GOT3 (cell line): ENCODE data around the gene FGD2.

Experiments
- DNase-seq: peaks from one replicate; lab custom pipeline; 2025; ENCODE audit warnings: mixed read lengths; lab: John Stamatoyannopoulos, UW

Gene FGD2

DNA sequence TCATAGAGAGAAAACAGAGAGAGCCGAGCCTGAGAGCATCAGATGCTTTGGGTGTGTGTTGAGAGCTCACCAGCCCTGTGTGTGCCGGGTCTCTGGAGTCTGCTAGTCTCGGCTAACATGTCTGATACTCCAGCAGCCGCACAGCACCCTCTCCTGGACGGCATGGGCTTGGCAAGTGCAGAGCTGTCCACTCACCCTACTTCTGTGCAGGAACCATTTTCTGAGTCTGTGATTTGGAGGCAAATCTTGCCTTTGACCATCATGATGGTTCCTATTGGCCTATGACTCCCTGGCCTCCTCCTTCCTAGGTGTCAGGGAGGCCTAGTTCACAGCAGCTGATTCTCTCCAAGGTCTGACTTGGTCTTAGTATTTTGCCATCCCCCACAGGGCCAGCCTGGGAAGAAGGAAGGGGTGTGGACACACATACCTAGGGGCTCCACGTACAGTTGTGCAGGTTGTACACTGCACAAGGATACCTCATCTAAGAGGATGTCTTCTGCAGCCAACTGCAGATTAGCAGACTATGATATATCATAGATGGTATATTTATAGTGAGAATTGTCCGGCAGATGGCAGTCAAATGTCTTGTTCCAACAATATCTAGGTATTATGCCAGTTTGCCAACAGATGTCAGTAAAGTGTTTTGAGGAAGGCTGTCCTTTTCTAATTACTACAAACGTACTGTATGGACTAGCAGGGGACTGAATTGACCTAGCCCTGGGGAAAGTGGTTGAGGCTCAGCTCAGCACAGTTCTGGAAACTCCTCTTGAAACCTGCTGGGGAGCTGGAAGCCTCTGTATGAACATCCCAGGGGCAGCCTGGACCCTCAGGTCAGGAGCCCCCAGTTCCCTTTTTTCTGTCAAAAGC lies 13.0 kb downstream of the FGD2 start:
- peak; percentile 70 for DNase-seq

DNA sequence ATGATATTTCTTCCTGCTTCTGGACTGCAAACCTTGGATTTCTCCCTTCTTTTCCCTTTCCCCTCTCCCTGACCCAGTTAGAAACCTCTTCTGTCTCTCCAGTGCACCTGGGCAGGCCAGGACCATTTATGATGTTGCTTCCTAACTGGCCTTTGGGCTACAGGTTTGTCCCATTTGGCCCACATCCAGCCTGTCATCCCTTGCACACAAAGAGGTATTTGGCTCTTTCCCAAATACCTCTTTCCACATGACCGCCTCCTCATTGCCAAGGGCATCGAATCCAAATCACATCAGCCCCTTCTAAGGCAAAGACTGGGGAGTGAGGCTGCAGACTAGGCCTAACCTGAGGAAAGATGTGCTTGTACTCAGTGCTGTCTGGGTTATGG lies 13.6 kb downstream of the FGD2 start:
- DNase-seq, result no peak

DNA sequence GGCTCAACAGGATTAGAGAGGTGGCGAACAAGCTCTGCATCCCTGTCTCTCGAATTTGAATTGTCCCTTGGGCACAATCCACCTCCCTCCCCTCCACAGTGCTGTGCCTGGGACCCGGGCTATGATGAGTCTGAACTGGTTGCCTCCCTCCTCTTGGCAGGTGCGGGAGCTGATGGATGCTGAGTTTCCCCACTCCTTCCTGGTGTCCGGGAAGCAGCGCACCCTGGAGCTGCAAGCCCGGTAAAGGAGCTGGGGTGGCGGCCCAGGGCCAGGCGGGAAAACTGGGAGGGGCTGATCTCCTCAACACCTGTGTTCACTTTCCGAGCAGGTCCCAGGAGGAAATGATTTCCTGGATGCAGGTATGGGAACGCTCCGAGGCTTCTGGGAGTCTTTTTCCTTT lies 14.9 kb downstream of the FGD2 start:
- no peak for DNase-seq

DNA sequence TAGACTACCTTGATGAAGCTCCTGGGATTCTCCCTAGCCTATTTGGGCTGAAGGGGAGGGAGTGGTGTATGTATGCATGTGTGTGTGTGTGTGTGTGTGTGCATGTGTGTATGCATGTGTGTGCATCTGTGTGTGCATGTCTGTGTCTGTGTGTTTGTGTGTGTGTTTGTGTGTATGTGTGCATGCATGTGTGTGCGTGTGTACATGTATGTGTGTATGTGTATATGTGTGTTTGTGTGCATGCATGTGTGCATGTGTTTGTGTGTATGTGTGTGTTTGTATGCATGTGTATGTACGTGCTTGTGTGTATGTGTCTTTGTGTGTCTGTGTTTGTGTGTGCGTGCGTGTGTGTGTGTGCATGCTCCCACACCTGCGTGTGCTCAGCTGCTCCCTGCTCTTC lies 15.4 kb downstream of the FGD2 start:
- no peak for DNase-seq

DNA sequence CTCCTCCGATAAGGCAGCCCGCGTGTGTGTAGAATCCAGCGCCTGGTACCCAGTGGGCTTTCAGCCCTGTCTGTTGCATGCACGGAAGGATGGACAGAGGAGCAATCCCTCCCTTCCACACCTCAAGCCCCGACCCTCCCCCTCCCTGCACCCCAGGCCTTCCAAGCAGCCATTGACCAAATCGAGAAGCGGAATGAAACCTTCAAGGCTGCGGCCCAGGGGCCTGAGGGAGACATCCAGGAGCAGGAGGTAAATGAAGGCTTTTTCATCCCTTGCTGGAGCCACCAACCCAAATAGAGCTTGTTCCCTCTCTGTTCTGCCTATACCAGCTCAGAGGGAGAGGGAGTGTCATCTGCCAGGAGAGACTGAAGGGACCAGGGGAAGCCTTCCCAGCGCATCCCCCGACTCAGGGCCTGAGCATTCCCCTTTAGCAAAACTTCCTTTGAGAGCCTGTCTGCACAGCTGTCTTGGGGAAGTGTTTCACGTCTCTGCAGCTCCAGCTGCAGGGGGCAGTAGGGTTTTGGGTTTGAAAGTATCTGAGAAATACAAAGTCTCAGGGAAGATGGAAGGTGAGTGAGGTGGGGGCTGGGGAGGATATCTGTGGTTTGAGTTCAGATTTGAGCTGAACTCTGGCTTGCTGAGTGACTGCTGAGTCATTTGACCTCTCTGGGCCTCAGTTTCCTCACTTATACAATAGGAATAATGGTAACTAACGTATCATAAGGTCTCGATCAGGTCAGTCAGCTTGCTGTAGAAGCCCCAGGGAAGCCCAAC lies 16.1 kb downstream of the FGD2 start:
- no peak for DNase-seq

DNA sequence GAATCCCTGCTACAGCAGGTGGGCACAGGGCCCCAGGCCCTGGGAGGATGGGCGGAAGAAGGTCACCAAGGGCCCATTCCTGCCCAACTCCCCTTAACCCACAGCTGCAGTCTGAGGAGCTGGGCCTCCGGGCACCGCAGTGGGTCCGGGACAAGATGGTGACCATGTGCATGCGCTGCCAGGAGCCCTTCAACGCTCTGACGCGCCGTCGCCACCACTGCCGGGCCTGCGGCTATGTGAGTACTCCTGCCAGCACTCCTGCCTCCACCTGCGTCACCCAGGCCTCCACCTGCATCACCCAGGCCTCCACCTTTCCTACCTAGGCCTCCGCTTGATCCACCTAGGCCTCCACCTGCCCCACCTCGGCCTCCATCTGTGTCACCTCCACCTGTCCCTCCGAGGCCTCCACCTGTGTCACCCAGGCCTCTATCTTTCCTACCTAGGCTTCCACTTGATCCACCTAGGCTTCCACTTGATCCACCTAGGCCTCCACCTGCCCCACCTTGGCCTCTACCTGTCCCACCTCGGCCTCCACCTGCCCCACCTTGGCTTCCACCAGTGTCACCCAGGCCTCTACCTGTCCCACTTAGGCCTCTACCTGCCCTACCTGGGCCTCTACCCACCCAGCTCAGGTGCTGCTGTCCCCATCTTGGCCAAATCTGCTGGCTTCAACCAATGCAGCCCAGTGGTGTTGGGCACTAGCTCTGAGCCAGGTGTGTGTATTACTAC lies 16.8 kb downstream of the FGD2 start:
- no peak for DNase-seq

DNA sequence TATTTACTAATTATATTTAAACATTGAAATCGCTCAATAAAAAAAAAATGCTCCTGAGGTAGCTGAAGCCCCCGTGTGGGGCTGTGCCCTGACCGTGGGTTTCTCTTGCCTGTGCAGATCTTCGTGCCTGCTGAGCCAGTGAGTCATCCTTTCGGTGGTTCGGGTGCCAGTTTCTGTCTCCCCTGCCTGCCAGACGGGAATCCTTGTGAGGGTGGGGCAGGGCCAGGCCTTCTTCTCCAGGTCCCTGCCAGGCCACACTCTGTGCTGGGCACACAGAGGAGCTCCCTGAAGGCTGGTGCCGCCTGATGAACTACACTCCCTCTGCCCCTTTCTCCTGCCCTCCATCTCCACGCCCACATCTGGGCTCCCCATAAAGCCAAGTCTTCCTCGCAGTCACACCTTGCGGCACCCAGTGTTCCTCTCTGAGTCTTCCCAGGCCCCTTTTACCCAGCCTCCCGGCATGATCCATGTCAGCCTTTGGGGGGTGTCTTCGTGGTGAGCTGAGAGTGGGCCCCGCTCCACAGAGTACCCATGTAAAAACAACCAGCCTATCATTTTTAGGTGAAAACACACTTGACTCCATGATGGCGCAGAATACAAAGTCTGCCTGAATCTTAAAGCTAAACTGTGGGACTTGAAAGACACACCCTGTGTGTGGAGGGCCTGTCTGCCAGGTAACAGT lies 19.3 kb downstream of the FGD2 start:
- no peak for DNase-seq

DNA sequence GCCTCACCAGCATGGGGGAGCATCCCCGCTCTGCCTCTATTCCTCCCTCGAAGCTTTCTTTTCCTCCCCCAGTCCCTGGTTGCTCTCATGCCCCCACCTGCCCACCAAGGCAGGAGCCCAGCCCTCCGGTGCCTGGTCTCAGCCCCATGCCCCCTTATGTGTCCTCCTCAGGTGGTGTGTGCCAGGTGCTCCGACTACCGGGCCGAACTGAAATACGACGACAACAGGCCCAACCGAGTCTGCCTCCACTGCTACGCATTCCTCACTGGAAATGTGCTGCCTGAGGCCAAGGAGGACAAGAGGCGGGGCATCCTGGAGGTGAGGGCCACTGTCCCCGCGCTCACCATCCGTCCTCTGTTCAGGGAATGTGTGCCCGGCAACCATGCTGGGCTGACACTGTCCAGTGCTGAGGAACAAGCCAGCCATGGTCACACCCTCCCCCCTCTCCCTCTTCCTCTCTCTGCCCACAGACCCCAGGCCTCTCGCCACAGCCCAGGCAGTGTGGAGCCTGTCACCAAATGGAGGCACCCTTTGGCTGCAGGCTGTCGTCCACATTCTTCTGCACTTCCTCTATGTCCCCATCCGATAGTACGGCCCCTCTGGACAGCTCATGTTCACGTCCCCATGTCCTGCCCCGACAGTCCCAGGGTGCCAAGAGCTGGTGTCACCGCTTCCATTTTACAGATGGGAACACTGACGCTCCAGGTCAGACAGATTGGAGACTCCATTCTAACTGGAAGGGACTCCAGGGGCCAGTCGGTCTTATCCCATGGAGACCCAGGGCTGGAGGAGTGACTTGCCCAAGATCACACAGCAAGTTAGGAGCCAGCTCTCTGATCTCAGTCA lies 20.4 kb downstream of the FGD2 start:
- DNase-seq, result no peak

DNA sequence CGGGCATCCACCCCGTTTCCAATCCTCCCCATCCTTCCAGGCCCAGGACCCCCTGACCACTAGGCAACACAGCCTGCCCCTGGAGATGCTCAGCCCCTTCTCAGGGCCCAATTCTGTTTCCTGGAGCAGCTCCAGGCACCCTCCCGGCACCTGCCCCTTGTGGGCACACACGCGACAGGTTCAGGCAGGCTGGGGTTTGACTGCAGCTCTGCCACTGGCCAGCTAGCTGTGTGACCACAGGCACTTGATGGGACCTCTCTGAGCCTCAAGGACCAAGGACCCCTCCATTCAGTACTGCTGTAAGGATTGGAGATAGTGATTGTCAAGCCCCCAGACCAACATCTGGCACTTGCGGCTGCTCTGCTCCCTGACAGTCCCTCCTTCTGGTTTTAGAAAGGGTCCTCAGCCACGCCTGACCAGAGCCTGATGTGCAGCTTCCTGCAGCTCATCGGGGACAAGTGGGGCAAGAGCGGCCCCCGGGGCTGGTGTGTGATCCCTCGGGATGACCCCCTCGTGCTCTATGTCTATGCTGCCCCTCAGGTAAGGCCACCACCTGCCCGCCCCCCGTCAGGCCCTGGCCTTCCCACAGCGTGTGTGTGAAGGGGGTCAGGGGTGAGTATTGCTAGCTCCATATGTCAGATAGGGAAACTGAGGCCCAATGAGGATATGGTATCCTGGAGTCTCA lies 21.7 kb downstream of the FGD2 start:
- no peak for DNase-seq

DNA sequence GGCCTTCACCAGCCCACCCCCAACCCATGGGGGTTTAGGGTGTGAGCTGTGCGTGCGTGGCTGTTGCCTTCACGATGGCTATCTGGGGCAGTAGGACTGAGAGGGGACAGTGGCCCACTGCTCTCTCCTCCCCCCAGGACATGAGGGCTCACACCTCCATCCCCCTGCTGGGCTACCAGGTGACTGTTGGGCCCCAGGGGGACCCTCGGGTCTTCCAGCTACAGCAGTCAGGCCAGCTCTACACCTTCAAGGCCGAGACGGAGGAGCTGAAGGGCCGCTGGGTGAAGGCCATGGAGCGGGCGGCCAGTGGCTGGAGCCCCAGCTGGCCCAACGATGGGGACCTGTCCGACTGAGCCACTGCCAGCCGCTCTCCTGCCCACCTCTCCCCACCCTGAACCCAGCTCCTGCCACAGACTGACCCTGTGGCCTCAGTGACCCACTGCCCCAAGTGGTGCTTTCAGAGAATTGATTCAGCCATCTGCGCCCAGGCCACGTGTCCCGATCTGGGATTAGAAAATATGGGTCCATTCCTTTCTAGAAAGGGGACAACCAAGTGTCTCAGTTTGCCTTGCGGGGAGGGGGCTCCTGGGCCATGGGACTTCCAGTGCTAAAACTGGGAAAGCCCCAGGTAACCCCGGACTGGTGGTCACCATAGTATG lies 22.5 kb downstream of the FGD2 start:
- no peak for DNase-seq

DNA sequence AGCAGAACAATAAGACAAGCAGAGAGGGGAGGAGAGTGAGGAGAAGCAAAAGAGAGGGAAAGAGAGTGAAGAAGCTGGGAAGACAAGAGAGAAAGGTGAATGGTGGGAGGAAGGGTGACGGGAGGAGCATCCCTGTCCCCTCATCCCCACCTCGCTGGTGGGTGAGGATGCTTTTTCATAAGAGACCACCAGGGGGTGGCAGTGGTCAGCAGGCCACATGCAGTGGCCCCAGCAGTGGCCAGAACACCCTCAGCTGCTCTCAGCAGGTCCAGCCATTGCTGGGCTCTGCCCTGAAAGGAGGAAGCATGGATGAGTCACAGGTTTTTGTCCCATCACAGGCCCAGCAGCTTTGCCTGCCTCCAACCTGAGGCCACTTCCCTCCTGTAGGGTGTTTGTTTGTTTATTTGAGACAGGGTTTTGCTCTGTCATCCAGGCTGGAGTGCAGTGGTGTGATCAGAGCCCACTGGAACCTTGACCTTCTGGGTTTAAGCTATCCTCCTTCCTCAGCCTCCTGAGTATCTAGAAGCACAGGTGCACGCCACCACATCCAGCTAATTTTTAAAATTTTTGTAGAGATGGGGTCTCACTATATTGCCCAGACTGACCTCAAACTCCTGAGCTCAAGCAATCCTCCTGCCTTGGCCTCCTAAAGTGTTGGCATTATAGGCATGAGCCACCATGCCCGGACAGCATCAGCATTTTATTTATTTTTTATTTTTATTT lies 24.0 kb downstream of the FGD2 start:
- DNase-seq, result peak; percentile 18

DNA sequence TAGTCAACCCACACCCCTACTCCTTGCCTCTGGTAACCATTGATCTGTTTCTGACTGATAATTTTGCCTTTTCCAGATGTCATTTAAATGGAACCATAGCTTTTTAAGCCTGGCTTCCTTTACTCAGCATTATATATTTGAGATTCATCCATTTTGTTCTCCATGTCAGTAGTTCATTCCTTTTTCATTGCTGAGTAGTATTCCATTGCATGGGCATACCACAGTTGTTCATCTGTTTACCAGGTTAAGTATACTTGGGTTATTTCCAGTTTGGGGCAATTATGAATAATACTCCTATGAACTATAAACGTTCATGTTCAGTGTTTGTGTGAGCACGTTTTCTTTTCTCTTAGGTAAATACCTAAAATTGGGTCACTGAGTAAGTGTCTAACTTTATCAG lies 25.1 kb downstream of the FGD2 start:
- DNase-seq, result no peak

DNA sequence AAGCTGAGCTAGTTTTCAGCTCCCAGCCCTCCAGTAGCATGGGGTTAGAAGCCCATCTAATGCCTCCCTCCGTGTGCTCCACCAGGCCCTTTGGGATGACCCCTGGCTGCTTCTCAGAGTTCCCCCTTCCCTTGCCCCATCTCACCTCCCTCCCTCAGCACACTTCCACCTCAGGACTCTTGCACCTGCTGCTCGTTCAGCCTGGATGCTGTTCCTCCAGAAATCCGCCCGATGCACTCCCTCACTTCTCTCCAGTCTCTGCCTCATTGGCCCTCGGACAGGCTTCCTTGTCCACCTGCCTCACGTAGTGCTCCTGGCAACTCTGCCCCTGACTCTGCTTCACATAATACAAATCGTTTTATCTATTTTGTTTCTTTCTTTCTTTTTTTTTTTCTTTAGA lies 26.8 kb downstream of the FGD2 start:
- no peak for DNase-seq

DNA sequence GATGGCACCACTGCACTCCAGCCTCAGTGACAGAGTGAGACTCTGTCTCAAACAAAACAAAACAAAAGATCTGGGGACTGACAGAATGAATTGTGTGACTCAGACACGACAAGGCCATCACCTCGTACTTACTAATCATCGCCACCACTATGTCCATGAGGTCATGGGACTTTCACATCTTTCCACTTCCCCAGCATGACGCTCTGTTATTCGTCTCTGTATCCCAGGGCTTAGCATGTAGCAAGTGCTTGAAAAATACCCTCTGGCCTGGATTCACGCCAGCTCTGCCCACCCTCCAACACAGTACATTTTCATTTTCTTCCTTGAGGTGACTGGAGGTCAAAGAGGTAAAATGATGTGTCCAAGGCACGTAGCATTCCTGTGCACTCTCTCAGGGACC lies 27.8 kb downstream of the FGD2 start:
- no peak for DNase-seq

DNA sequence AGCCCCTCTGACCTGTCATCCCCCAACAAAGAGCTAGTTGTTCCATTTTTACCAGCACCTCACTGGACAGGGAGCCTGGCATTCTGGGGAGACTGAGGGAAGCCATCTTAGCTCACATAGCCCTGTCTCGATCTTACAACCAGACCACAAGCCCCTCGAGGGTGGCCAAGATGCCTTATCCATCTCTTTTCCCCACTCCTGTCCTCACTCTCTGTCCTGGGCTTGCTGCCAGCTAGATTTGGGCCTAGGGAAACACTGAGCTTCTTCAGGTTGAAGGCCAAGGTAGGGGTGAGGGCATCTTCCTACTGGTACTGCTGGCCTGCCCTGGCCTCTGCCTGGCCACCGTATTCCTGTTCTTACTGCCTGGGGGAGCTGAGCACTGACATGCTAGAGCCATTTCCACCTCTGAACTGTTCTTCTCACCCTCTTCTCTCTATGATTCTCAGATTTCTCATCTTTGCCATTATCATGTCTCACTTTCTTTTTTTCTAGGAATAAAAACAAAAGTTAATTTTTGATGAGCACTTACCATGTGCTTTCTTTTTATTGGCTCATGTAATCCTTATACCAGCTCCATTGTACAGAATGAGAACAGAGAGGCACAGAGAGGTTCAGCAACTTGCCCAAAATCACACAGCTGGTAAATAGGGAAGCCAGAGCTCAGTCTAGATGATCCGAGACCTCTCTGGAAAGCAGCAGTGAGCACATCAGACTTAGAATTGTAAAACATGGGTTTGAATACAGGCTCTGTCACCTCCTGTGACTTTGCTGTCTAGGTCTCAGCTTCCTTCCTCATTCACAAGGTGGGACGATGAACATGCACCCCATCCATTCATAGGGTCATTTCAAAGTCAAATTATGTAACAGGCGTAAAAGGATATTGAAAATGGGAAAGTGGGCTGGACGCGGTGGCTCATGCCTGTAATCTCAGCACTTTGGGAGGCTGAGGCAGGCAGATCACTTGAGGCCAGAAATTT lies 28.7 kb downstream of the FGD2 start:
- no peak for DNase-seq

DNA sequence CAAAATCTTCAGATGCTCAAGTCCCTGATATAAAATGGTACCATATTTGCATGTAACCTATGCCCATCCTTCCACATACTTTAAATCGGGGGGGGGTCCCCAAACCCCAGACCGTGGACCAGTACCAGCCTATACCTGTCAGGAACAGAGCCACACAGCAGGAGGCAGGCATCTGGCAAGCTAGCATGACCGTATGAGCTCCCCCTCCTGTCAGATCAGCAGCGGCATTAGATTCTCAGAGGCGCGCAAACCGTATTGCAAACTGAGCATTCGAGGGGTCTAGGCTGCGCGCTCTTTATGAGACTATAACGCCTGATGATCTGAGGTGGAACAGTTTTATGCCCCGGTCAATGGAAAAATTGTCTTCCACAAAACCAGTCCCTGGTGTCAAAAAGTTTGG lies 30.7 kb downstream of the FGD2 start:
- DNase-seq, result no peak

DNA sequence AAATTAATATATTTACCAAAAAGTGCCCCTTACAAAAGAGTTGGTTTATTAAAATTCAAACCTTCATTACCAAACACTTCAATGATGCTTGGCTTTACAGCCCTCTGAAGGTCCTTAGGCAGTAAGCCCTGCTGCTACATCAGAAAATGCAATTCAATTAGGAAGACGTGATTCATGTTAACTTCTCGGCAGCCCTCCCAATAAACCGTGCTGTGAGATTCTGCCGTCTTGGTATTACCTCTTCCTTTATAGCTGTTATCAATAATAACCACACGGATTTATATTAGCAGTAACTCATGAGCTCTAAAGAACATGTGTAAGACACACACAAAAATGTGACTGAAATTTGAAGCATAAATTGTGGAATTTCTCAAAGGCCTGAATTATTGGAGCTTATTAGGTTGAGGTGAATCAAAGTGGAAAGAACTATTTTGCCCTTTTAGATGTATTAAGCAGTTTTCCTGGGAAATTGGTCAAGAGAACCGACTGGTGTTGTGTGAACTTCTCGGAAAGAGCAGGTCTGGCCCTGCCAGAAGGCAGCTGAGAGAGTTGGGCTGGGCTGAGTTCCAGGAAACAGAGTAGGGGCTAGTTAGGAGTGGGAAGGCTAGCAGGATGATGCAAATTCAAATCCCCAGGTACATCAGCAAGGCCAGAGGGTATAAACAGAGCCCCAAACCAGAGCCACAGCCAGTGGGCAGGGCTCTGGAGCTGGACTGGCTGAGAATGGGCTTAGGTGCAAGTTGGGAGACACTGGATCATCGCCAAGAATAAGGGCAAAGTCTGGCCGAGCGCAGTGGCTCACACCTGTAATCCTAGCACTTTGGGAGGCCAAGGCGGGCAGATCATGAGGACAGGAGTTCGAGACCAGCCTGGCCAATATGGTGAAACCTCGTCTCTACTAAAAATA lies 33.1 kb downstream of the FGD2 start:
- DNase-seq, result no peak
